Esophagus squamous epithelium (tissue), 5 donors: ENCODE results near the gene MAEA. TPM values are rescaled to one million over a fixed set of nuclear protein-coding genes. Genes with fewer than 3 reads are reported as not detected.

ENCODE experiments used
- DNase-seq: peaks from one replicate; lab custom pipeline; 2025; lab: John Stamatoyannopoulos, UW
- H3K27ac ChIP-seq, 4 donors: fragments of 200-600 bp; sonication (generic); one replicate each; pipeline ENCODE4 v1.5.1; 2016 to 2019; ENCODE audit warnings: mild to moderate bottlenecking in 1 of 4
- H3K27me3 ChIP-seq, 4 donors: fragments of 200-600 bp; sonication (generic); 1 replicate in 3 of 4; 2 replicates in 1 of 4; pipeline versions ENCODE4 v1.5.1 to v1.6.0; 2017 to 2021; ENCODE audit warnings: antibody characterized with exemption in 1 of 4
- H3K36me3 ChIP-seq, 3 donors: fragments of 200-600 bp; sonication (generic); one replicate each; pipeline ENCODE4 v1.5.1; 2016 to 2019
- H3K4me1 ChIP-seq, 3 donors: fragments of 200-600 bp; sonication (generic); one replicate each; pipeline ENCODE4 v1.5.1; 2017 to 2019
- H3K4me3 ChIP-seq, 4 donors: fragments of 200-600 bp; sonication (generic); 1 replicate in 3 of 4; 2 replicates in 1 of 4; pipeline ENCODE4 v1.5.1; 2016 to 2019; ENCODE audit warnings: mild to moderate bottlenecking in 2 of 4, moderate library complexity in 1 of 4
- H3K9me3 ChIP-seq, 3 donors: fragments of 200-600 bp; sonication (generic); one replicate each; pipeline ENCODE4 v1.5.1; 2016 to 2019
- POLR2A ChIP-seq, 4 donors: fragments of 450-650 bp; IDR thresholded peaks; one replicate each; pipeline ENCODE4 v1.6.1; 2017; ENCODE audit warnings: antibody characterized with exemption in 4 of 4, mild to moderate bottlenecking in 4 of 4, moderate library complexity in 3 of 4
- WGBS, 2 donors: methylation state at CpG; one replicate each; pipeline ENCODE4 v1.1.5; 2018; 5-methylcytosine and 5-hydroxymethylcytosine counted together
- intact Hi-C: fragments of 100-400 bp; cut with DNase I; formaldehyde crosslinking; loops from one replicate; pipeline ENCODE4 v1.15.0; 2022
- total RNA-seq, 4 donors: library from RNA; depleted of rRNA; stranded (reverse); fragments of >200 nt; gene quantifications; one replicate each; pipeline ENCODE4 v1.1.0, GENCODE V29; 2016
- TF ChIP-seq, protein P1 (sequence below), 6 experiments: fragments of 450-650 bp in 4 of 6; fragments of 200-600 bp in 2 of 6; sonication (generic) in 2 of 6; IDR thresholded peaks; one replicate each; pipeline ENCODE4 v1.5.1; 2016 to 2019; ENCODE audit warnings: antibody characterized with exemption in 6 of 6, mild to moderate bottlenecking in 4 of 6, moderate library complexity in 4 of 6
- donor health status: DM: yes; HTN: yes; CAD: no.

MAEA gene
- total RNA-seq, 4 donors from 2014 or later = 56.6 to 78.7 (median 67.5) TPM

DNA sequence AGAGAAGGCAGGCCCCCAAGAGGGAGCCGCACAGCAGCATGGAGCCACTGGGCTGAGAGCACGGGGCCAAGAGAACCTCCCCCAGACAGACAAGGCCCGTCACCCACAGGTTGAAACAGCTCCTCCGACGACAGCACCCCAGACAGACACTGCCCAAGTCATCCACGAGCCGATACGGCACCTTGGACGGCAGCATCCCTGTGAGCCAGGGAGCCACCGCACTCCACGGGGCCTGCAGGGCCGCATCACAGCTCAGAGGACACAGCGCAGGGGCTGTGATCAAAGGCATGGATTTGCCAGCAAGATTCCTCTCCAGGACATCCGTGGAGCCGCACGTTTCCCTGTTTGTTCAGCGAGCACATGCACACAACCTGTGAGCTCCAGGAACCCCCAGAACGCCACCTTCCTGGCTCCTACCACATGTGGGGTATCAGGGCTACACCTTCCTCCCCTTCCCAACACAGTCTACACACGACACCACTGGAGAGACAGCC is 44.7 kb upstream of the MAEA start:
- peak overlapping the region in 1 of 4 donors; percentile 91 for H3K4me3 ChIP-seq
- WGBS, 2 donors = 40% methylated on average over 2 of the region's 19 CpGs; no CpG with 5 or more reads in 1 of the 2 donors
- H3K4me1 ChIP-seq = peaks cover 55 to 72% (median 61%) of the 10 kb centered on the region in 3 donors
- peak overlapping the region in 2 of 4 donors; percentile 8 to 95 for H3K27ac ChIP-seq
- TF ChIP-seq, protein P1, sequence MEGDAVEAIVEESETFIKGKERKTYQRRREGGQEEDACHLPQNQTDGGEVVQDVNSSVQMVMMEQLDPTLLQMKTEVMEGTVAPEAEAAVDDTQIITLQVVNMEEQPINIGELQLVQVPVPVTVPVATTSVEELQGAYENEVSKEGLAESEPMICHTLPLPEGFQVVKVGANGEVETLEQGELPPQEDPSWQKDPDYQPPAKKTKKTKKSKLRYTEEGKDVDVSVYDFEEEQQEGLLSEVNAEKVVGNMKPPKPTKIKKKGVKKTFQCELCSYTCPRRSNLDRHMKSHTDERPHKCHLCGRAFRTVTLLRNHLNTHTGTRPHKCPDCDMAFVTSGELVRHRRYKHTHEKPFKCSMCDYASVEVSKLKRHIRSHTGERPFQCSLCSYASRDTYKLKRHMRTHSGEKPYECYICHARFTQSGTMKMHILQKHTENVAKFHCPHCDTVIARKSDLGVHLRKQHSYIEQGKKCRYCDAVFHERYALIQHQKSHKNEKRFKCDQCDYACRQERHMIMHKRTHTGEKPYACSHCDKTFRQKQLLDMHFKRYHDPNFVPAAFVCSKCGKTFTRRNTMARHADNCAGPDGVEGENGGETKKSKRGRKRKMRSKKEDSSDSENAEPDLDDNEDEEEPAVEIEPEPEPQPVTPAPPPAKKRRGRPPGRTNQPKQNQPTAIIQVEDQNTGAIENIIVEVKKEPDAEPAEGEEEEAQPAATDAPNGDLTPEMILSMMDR (IDR thresholded peaks at IDR 0.05) = no peak
- TF ChIP-seq POLR2A (IDR thresholded peaks at IDR 0.05) = no peak
- intact Hi-C loops = no loop called here
- H3K27me3 ChIP-seq = no peaks in the 10 kb centered on the region
- H3K9me3 ChIP-seq = no peaks in the 10 kb centered on the region
- DNase-seq = no peak
- H3K36me3 ChIP-seq = peaks cover 5 to 26% (median 8%) of the 10 kb centered on the region in 3 donors

DNA sequence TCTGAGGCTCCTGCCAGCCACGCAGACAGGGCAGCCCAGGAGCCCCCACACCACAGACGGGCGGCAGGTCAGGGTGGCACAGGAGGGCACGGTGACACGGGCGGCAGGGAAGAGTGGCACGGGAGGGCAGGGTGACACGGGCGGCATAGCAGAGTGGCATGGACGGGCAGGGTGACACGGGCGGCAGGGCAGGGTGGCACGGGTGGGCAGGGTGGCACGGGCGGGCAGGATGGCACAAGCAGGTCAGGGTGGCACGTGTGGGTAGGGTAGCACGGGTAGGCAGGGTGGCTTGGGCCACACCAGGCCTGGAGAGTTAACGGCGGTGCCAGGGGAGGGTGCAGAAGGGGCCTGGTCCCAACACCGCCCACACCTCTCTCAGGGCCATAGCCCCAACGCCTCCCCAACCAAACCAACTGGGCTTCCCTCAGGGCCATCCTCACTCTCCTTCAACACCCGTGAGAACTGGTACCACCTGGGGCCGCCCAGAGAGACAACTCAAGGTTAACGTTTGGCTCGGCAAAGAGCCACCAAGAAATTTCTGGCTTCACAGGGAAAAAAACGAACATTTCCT is 44.1 kb upstream of the MAEA start:
- TF ChIP-seq POLR2A (IDR thresholded peaks at IDR 0.05) = no peak
- TF ChIP-seq, protein P1 (IDR thresholded peaks at IDR 0.05) = no peak
- H3K27me3 ChIP-seq = no peaks in the 10 kb centered on the region
- peaks cover 0 to 2% (median 0%) of the 10 kb centered on the region in 3 donors for H3K9me3 ChIP-seq
- H3K4me3 ChIP-seq = peak overlapping the region in 2 of 4 donors; percentile 91 to 96
- peak overlapping the region; percentile 39 to 99 (median 95) for H3K27ac ChIP-seq
- 64 to 72% methylated on average over 9 to 25 of the region's 26 CpGs for WGBS, 2 donors
- intact Hi-C loops = no loop called here
- peaks cover 5 to 21% (median 7%) of the 10 kb centered on the region in 3 donors for H3K36me3 ChIP-seq
- H3K4me1 ChIP-seq = peaks cover 60 to 78% (median 66%) of the 10 kb centered on the region in 3 donors
- no peak for DNase-seq

DNA sequence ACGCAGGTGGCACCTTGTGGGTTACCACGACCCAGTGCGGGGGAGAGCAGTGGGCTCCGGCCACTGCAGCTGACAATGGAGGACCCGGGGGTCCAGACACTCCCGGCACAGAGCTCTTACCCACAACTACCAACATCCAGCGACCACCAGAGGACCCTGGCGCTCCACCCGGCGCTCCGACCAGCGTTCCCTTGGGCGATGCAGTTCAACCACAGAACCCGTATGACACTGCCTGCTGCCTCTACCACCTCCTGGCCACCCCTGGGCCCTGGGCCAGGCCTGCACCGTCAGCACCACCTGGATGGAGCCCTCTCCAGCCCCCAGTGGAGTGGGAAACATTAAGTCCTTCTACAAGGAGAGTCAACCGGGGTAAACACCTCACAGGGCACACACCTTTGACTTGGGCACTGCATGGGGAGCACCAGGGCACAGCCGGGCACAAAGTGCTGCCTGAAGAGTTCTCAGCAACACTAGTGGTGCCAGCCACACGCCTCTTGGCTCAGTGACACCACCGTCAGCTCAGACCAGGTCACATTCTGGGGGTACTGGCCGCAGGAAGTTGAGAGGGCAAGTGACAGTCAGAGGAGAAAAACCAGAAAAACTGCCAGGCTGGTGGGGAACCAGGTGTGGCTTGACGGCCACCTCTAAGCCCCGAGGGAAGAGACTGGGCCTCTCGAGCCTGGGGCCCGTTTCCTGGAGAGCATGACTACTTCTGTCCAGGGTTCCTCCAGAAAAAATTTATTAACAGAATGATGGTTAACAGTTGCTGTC is 43.4 kb upstream of the MAEA start:
- intact Hi-C loops = no loop called here
- Histone ChIP-seq H3K27me3 (no peaks in the 10 kb centered on the region), H3K27ac (peak overlapping the region; percentile 95 to 99 (median 97)), H3K4me3 (peak overlapping the region in 3 of 4 donors; percentile 82 to 96 (median 91)), H3K36me3 (peaks cover 0 to 21% (median 0%) of the 10 kb centered on the region in 3 donors), H3K4me1 (peaks cover 60 to 85% (median 68%) of the 10 kb centered on the region in 3 donors), H3K9me3 (peaks cover 0 to 9% (median 0%) of the 10 kb centered on the region in 3 donors)
- DNase-seq = no peak
- TF ChIP-seq POLR2A (IDR thresholded peaks at IDR 0.05) = no peak
- TF ChIP-seq, protein P1 (IDR thresholded peaks at IDR 0.05) = no peak
- whole genome bisulfite sequencing, 2 donors = 28 to 40% methylated on average over 8 to 12 of the region's 24 CpGs

DNA sequence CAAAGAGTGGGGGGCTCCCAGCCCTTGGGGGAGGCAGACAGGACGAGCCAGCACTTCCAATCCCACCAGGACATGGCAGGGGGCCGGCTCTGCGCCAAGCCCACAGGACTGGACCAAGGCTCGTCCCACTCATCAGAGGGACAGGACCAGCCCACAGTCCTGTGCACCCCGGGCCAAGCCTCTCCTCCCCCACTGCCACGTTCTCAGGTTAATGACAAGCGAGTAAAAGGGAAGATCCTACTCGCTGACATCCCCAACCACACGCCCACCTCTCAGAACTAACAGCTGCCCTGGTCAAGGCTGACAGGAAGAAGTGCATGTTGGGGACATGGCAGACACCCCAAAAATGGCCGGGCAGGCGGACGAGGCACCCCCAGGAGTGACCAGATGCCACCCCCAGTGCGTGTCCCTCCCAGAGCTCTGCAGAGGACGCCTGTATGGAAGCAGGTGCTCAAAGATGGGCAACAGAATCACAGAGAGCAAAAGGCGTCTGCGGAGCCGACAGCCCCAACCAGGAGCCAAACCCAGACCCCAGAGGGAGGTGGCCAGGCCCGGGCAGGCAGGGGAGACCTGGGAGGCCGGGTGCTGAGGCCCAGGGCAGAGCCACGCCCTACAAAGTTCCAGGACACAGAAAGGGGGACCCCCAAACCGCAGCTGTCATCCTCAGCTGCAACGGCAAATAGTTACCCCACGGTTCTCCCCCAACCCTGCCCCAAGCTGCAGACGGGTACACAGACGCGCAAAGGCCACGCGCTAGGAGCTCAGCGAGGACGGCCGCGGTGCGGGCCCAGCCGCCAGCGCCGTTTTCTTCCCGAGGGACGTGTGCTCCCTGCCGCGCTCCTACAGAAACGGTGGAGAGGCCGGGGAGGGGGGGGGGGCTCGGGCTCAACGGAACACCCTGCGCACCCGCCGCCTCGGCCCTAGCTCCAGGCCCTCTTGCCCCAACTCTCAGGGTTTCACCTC is 42.5 kb upstream of the MAEA start:
- peak overlapping the region; percentile 82 to 96 (median 92) for H3K4me3 ChIP-seq
- 5 to 15% methylated on average over 8 to 10 of the region's 48 CpGs for WGBS, 2 donors
- H3K27ac ChIP-seq = peak overlapping the region; percentile 95 to 99 (median 97)
- peaks cover 0 to 14% (median 0%) of the 10 kb centered on the region in 3 donors for H3K36me3 ChIP-seq
- H3K9me3 ChIP-seq = peaks cover 0 to 9% (median 0%) of the 10 kb centered on the region in 3 donors
- H3K27me3 ChIP-seq = no peaks in the 10 kb centered on the region
- TF ChIP-seq POLR2A (IDR thresholded peaks at IDR 0.05) = no peak
- TF ChIP-seq, protein P1 (IDR thresholded peaks at IDR 0.05) = no peak
- intact Hi-C loops = no loop called here
- H3K4me1 ChIP-seq = peaks cover 60 to 83% (median 60%) of the 10 kb centered on the region in 3 donors
- no peak for DNase-seq
